Mesendoderm (in vitro differentiated cells): ENCODE measurements around the gene ASB9.
"Not testable (repeated sequence)": the region's sequence is repeated elsewhere in the genome, so short reads cannot be mapped to it uniquely, and the experiment has no call there.

Experiments used
- DNase-seq: peaks from one replicate; pipeline ENCODE4 v3.0.0; 2013
- H2AK5ac ChIP-seq: 2 replicates; pipeline ENCODE4 v1.6.1; 2013; ENCODE audit warnings: low read length, inconsistent platforms
- H2BK120ac ChIP-seq: 2 replicates; pipeline ENCODE4 v1.6.1; 2013; ENCODE audit warnings: low read depth, mild to moderate bottlenecking, low read length, moderate library complexity, mixed read lengths
- H2BK15ac ChIP-seq: replicated peaks from 2 replicates; pipeline ENCODE4 v1.6.1; 2013; ENCODE audit warnings: low read depth, mild to moderate bottlenecking, moderate library complexity
- H2BK5ac ChIP-seq: 2 replicates; pipeline ENCODE4 v1.6.1; 2013; ENCODE audit warnings: low read length, inconsistent platforms
- H3K18ac ChIP-seq: 2 replicates; pipeline ENCODE4 v1.6.1; 2013; ENCODE audit warnings: mild to moderate bottlenecking, low read length, mixed read lengths
- H3K23ac ChIP-seq: one replicate; pipeline ENCODE4 v1.6.1; 2013; ENCODE audit warnings: low read length
- H3K27ac ChIP-seq: 2 replicates; pipeline ENCODE4 v1.5.1; 2013; ENCODE audit warnings: low read depth, mild to moderate bottlenecking, inconsistent platforms, low read length, moderate library complexity
- H3K27me3 ChIP-seq: 2 replicates; pipeline ENCODE4 v1.6.1; 2013; ENCODE audit warnings: low read length, control low read depth, mild to moderate bottlenecking, inconsistent platforms; ENCODE audit not compliant: insufficient read depth, poor library complexity
- H3K36me3 ChIP-seq: 2 replicates; pipeline ENCODE4 v1.6.1; 2013; ENCODE audit warnings: low read length, inconsistent platforms; ENCODE audit not compliant: control insufficient read depth, insufficient read depth
- H3K4ac ChIP-seq: one replicate; pipeline ENCODE4 v1.6.1; 2013; ENCODE audit warnings: low read depth, mild to moderate bottlenecking, low read length, moderate library complexity
- H3K4me1 ChIP-seq: 2 replicates; pipeline ENCODE4 v1.6.1; 2013; ENCODE audit warnings: low read depth, low read length, inconsistent platforms; ENCODE audit not compliant: control insufficient read depth
- H3K4me2 ChIP-seq: 2 replicates; pipeline ENCODE4 v1.6.1; 2013; ENCODE audit warnings: low read length
- H3K4me3 ChIP-seq: 2 replicates; pipeline ENCODE4 v1.5.1; 2013; ENCODE audit warnings: mild to moderate bottlenecking, low read length
- H3K56ac ChIP-seq: one replicate; pipeline ENCODE4 v1.6.1; 2013; ENCODE audit warnings: low read length
- H3K79me1 ChIP-seq: 2 replicates; pipeline ENCODE4 v1.6.1; 2013; ENCODE audit warnings: low read length, inconsistent platforms
- H3K79me2 ChIP-seq: 2 replicates; pipeline ENCODE4 v1.6.1; 2013; ENCODE audit warnings: mild to moderate bottlenecking, low read length; ENCODE audit not compliant: control insufficient read depth, insufficient read depth
- H3K9ac ChIP-seq: 2 replicates; pipeline ENCODE4 v1.6.1; 2013; ENCODE audit warnings: low read length, inconsistent platforms
- H4K5ac ChIP-seq: one replicate; pipeline ENCODE4 v1.6.1; 2013; ENCODE audit warnings: low read length
- H4K8ac ChIP-seq: one replicate; pipeline ENCODE4 v1.6.1; 2013; ENCODE audit warnings: low read depth, mild to moderate bottlenecking, control low read depth, low read length, moderate library complexity
- WGBS: extraction: QIAGEN DNeasy Blood & Tissue Kit; methylation state at CpG from one replicate; pipeline ENCODE4 v1.1.7; 2013; ENCODE audit warnings: low lambda C conversion rate, missing lambda C conversion rate; ENCODE audit not compliant: insufficient coverage; ENCODE audit errors: extremely low coverage; 5-methylcytosine and 5-hydroxymethylcytosine counted together

ASB9 gene

DNA sequence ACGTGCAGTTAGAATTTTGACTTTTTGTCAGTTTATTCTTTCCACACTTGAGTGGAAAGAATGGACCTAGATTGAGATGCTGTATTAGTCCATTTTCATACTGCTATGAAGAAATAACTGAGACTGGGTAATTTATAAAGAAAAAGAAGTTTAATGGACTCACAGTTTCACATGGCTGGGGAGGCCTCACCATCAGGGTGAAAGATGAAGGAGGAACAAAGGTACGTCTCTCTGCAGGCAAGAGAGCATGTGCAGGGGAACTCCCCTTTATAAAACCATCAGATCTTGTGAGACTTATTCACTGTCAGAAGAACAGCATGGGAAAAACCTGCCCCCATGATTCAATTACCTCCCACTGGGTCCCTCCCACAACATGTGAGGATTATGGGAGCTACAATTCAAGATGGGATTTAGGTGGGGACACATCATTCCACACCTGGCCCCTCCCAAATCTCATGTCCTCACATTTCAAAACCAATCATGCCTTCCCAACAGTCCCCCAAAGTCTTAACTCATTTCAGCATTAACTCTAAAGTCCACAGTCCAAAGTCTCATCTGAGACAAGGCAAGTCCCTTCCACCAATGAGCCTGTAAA is 71.2 kb downstream of the ASB9 start:
- H3K4me1 ChIP-seq, H2BK5ac ChIP-seq, H4K5ac ChIP-seq, H2BK15ac ChIP-seq, H2AK5ac ChIP-seq, H3K4ac ChIP-seq, H3K23ac ChIP-seq, H3K27me3 ChIP-seq, H4K8ac ChIP-seq, H3K56ac ChIP-seq, H3K79me2 ChIP-seq, H3K4me2 ChIP-seq, H3K36me3 ChIP-seq, H3K79me1 ChIP-seq, H2BK120ac ChIP-seq, H3K27ac ChIP-seq, H3K9ac ChIP-seq, DNase-seq, H3K18ac ChIP-seq, H3K4me3 ChIP-seq: not testable (repeated sequence)
- WGBS, result no CpG with 5 or more reads among the region's 2 CpGs

DNA sequence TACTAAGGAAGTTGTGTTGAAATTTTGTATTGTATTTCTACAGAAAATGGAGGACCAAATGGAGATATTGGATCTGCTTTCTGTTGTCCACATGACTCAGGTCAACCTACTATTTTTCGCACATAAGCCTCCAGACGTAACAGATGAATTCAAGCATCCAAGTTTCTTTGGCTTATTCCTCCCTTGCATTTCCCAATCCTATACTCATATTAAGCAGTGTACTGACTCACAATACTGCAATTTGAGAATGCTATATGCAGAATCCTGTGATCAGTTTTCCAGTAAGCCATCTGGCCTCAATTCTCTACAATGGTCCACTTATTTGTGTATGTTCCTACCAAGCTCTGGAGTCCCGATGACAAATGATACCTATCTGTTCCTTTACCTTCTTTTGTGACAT is 75.7 kb downstream of the ASB9 start:
- Histone ChIP-seq H2BK120ac (no peak overlapping the region), H3K79me2 (no peaks in the 10 kb centered on the region)
- WGBS, result no CpG with 5 or more reads among the region's 3 CpGs

More for the DNA sequence above, 75.7 kb downstream of the ASB9 start:
- no peak for DNase-seq
- H3K18ac ChIP-seq, result no peak overlapping the region
- H3K56ac ChIP-seq, result no peak overlapping the region
- no peak overlapping the region for H2BK5ac ChIP-seq
- H3K36me3 ChIP-seq, result no peaks in the 10 kb centered on the region
- no peak overlapping the region for H2AK5ac ChIP-seq
- H3K4ac ChIP-seq, result no peak overlapping the region
- H3K9ac ChIP-seq, result no peak overlapping the region
- H4K5ac ChIP-seq, result no peak overlapping the region
- H3K23ac ChIP-seq, result no peak overlapping the region
- H3K4me1 ChIP-seq, result no peaks in the 10 kb centered on the region
- no peak overlapping the region for H4K8ac ChIP-seq
- no peak overlapping the region for H3K27ac ChIP-seq
- no peak overlapping the region for H2BK15ac ChIP-seq
- H3K79me1 ChIP-seq, result no peaks in the 10 kb centered on the region
- H3K4me2 ChIP-seq, result no peak overlapping the region
- no peak overlapping the region for H3K4me3 ChIP-seq
- no peaks in the 10 kb centered on the region for H3K27me3 ChIP-seq
